Activated CD4-positive, alpha-beta T cell treated with anti-CD3 and anti-CD28 coated beads, Interleukin-2, amount 50 U/mL, for 4 hours (primary cell): ENCODE results near the gene CDH22.

Experiments used
- DNase-seq, 2 experiments: peaks; one replicate each; pipeline ENCODE4 v3.0.0-alpha.2; 2020

The CDH22 gene

DNA sequence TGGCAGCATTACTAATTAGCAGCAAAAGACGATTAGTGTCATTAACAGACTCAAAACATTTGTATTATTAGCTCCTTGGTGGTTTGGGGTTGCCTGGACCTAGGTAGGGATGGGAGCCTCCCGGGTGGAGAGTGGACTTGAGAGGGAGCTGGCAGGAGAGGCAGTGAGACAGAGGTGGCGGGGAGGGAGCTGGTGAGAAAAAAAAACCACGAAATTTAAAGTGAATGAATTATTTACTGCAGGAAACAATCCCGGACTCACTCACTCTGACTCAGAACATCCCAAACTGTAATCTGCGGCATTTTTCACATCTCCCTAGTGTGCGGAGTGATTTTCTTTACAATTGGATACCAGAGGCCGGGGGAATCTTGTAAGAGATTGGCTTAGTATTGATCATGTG, 14.3 kb upstream of the CDH22 start:
- no peak for DNase-seq

DNA sequence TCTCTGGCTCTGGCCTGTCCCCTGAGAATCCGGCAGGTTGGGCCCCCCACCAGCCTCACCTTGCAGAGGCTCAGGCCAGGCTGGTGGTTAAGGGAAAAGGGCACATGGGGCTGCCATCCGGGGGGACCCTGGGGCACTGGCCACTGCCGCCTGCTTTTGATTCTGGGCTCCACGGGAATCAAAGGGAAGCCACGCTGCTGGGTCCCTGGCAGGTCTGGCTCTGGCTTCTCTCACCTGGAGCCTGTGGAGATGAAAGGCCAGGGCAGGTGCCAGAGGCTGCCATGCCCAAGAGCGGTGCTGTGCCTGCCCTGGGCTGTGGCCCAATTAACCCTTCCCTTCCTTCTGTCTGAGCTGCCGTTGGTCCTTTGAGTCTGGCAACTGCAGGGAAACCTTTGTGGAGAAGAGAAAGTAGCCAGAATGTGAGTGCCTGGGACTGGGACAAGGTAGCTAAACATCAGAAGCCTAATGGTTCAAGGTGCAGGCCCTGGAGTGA, 9.4 kb upstream of the CDH22 start:
- no peak for DNase-seq

DNA sequence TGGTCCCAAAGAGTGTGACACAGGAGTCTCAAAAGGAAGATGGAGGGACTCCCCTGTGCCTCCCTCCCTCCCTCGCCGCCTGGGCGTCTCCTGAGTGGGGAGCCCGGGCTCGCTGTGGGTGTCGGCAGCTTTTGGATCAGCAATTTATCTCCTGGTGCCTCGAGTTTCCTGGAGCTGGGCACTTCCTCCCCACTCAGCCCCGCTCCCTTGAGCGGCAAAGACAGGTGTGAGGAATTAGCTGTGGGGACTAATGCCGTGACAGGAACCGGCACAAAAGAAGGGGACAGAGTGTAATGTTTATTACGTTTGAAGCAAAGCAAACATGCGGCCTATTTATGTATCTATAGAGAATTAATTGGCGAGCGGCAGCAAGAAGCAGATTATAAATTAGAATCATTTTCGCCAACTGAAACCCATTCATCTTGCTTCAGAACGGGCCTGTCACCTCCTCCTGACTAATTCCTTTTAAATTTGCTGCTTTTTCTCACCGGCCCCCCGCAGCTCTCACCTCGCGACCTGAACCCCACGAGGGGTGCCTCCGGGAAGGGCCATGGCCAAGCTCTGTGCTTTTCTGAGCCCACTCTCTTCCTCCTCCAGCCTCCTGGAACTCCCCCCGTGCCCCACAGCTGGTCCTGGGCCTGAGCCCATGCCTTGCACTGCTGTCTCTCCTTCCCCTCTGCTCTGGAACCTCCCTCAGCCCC, 8.8 kb upstream of the CDH22 start:
- no peak for DNase-seq

DNA sequence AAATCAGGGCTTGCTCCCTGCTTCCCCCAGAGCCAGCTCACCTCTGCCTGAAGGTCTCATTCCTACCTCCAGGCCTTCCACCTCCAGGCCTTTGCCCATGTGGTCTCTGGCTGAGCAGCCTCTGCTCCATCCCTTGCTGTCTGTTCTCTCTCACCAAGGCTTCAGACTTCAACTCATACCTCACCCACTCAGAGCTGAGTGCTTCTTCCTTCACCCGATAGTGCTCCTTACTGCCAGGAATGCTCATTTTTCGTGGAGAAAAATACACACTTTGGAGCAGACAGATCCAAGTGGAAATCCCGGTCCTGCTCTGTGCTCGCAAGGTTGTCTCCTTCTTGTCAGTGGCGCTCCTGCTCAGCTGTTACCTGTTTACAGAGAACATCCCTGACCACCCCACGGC, 7.0 kb upstream of the CDH22 start:
- no peak for DNase-seq

DNA sequence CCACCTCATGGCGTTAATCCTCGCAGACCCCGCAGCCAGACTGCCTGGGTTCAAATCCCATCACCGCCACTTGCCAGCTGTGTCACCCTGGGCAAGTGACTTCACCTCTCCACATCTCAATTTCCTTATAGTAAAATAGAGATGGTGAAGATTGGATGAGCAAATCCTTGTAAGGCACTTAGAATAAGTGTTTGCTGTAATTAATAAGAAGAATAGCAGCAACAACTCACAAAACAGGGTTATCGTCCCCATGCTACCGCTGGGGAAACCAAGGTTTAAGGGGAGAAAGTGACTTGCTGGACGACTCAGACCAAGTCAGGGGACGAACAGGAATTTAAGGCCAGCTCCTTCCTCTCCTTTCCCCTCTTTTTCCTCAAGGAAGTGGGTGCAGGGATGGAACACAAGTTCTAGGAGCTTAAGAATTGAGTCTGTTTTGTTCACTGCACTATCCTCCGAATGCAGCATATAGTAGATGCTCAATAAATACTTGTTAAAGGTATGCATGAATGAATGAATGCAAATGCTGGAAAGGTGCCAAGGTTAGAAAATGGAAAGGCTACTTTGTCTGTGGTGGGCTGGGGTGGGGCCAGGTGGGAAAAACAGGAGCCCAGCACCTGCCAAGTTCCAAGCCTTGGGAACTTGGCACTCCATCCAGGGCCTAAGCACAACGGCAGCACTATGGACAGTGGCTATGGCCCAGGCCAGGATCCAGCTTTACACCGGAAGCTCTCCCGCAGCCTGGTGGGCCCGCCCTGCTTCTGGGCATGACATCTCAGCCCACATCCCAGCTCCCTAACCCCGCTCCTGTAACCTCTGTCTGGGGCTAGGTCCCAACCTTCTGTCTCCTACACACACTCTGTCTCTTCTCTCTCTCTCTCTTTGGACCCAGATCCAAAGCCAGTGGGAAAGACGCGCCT, 4.9 kb upstream of the CDH22 start:
- no peak for DNase-seq

DNA sequence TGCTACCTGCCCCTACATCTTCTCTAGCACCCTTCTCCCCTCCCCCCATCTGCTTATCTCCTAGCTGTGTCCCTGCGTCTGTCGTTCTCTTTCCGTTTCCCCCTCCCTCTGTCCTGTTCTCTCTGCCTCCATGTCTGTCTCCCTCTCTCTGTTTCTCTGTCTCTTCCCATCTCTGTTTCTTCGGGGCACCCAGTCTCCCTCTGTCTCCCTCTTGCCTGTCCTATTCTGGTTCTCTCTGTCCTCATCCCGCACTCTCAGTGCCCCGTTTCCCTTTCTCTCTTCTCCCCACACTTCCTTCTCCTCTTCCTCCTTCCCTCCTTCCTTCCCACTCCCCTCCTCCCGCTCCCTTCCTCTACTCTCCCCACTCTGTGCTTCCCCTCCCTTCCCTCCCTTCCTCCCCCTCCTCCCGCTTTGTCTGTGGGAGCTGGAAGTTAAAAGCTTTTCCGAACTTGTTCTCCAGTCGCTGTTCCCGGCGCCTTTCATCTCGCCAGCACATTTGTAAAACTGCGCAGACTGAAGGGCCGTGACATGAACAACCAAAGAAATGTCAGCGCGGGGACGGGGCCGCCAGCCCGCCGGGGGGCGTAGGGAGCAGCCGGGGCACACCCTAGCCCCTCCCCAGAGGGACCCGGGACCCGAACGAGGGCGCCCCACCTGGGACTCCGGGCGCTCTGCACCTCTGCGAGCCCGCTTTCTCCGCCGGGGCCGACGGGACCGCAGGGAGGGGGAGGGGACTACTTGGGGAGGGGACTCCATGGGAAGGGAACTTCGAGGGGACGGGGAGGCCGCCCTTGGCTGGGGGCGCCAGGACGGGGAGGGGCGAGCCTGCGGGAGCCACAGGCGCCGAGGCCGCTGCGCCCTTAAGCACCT, 4.0 kb upstream of the CDH22 start:
- DNase-seq = no peak

DNA sequence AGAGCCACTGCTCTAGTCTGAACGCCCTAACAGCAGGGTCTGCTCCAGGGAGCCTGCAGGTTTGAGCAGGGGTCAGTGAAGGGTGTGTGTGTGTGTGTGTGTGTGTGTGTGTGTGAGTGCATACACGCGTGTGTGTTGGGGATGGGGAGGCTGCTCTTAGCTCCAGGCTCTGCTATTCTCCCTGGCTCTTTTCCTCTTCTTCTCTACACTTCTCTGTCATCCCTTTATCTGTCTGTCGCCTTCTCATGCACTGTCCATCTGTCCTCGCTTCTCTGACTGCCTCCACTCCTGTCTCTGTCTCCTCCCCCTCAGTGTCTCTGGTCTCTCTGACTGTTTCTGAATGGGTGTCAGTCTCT, 3.4 kb upstream of the CDH22 start:
- DNase-seq = no peak

DNA sequence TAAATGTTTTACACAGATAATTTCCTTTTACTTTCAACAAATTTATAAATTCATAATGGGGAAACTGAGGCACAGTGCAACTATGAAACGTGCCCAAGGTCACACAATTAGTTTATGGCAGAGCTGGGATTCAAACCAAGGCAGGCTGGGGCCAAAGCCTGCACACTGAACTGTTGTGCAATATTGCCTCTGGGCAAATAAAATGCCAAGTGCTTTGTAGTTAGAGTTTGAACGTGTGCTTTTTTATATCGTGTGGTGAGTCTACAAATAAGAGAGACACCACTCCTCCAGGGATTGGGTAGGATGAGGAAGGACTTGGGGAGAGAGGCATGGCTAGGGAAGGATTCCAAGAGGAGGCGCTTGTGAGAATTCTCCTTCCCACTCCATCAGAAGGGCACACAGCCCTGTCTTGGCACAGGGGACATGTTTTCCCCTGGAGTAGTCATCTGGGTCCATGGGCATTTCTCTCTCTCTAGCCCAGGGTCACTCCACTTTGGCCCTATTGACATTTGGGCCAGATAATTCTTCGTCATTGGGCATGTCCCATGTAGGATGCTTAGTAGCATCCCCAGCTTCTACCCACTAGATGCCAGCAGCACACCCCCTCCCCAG, 2.8 kb upstream of the CDH22 start:
- no peak for DNase-seq

DNA sequence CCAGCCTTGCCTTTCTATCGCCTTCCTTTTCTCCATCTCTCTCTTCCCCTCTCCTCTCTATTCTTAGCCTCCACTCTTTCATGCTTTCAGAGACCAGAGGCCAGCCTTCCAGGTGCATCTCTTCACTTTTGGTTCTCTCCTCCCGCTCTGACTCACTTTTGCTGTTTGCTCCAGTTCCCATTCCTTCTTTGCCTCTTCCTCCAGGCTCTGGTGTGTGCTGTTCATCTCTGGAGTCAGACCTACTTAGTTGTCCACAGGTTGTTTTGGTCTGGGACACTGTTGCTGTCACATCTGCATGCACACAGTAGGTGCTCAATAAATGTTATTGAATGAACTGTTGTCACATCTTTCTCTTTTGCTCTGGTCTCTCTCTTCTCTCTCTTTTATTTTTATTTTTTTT, 1.6 kb upstream of the CDH22 start:
- DNase-seq = no peak

DNA sequence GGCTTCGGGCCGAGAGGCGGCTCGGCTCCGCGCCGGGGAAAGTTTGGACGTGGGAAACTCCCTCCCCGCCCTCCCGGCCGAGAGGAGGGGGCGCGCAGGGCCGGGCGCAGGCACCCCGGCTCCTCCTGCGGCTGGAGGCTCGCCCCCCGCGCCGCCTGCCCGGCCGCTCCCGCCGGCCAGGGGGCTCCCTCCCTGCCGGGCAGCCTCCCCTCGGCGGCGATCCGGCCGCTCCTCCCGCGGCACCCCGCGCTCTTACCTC, 370 bp downstream of the CDH22 start:
- DNase-seq = no peak

DNA sequence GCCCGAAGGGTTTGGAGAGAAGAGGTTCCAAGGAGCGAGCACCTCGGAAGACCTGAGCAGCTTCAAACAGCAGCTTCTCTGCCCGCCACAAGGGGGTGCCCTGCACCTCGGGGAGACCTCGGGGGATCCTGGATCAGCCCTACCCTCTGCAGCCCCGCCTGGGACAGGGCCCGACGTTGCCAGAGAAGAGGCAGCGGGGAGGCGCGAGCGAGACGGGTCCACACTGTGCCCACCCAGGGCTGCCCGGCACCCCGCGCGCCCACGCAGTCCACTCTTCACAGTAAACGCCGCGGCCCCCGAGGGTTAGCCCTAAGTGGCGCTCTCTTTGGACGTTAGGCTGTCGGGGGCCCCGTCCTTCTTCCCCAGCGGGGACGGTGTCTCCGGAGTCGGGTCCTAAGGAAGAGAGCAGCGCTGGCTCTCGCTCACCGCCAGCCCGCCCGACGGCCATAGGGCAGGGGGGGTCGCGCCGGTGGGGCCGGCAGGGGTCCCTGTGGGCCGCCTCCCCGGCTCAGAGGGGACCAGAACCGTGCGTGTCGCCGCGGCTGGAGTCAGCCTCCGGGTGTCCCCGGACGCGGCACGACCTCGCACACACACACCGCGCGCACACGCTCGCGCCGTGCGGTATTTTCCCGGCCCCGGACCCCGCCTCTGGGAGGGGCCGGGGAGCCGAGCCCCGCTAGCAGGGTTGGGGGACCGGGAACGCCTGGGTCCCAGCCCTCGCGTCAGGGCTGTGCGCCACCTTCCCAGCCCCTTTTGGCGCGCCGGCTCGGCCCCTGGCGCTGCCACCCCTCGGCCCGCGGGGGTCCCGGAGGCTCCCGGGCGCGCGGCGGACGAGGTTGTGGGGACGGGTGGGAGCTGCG, 929 bp downstream of the CDH22 start:
- peak; percentile 63 to 67 for DNase-seq

DNA sequence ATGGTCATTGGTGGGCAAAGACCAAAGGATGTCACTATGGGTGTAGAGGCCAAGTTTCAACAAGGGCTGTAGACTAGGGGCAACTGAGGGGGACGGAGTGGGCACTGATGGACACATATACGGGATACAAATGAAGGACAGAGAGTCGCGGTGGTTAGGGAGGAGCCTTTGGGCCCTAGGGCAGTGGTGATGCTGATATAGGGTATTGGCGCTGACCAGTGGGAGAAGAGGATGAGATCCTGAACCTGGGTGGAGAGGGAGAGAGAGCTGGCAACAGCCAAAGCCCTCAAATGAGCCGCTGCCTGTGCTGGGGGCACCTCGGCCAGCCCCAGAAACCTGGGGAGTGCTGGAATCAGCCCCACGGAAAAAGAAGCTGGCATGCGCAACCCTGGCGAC, 1.6 kb downstream of the CDH22 start:
- no peak for DNase-seq

DNA sequence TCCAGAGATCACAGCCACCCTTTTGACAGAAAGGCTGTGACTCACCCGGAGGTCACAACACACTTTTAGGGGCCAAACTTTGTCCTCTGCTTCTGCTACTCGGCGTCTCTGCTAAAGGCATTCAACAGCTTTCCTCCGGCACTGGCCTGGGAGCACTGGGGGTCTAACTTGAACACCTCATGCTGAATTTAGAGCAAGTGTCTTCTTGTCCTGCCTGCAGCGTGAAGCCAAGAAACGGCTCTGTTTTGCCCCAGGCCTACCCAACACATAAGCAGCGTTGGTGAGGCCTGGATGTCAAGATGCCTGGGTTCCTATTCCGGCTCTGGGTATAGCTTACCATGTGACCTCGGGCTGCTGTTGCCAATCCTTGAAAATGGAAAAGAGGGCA, 2.3 kb downstream of the CDH22 start:
- no peak for DNase-seq

DNA sequence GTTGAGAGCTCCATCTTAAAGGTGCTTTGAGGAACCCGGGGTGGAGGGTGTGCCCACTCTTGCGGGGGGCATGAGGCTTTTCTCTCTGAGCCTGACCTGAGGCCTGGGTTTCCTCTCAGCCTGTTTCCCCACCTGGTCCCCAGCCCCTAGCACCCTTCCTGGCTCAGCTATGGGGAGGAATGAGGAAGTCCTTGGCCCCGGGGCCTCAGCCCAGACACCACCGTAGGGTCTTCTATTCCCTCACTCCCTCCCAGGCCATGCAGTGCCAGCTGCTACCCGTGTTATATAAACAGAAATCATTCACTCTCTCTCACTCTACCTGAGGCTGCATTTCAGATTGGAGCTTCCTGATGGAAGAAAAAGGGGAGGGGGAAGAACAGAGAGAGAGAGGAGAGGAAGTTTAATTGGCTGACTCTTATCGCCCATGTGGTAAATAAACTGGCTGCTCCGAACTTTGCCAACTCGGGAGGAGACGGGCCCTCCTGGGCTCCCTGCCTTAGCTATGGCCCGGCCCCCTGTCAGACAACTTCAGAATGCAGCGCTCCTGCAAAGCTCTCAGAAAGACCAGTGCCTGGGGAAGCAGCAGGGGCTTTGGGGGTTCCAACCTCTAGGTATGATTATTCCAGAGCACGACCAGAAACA, 2.8 kb downstream of the CDH22 start:
- DNase-seq = no peak

DNA sequence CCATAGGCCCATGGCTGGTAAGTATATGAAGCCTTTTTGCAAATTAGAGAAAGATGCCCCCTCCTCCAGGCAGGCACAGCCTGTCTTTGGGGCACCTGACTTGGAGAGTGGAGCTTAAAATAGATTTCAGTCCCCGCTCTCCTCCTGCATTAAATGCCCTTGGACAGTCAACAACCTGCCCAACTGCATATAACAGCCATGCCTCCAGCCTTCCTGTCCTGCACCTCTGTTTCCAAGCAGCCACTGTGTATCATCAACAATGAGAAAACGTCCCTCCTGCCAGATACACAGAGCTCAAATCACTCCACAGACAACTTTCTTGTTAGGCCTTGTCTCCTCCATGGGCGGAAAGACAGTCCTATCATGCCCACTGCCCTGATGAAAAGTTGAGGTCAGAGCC, 3.4 kb downstream of the CDH22 start:
- no peak for DNase-seq

DNA sequence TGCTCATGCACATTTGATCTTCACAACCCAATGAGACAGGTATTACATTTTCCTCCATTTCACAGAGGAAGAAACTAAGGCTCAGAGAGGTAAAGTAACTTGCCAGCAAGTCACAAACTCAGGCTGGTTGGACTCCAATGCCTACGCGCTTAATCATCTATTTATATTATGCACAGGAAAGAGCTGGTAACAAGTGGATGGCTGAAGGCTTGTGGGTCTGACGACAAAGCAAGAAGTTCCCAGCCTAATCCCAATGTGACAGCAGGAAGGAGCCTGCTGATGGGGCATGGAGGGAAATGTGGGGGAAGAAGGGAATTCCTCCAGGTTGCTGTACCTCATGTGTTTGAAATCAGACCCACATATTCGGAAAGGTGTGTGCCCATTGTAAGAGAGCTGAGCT, 3.9 kb downstream of the CDH22 start:
- no peak for DNase-seq

DNA sequence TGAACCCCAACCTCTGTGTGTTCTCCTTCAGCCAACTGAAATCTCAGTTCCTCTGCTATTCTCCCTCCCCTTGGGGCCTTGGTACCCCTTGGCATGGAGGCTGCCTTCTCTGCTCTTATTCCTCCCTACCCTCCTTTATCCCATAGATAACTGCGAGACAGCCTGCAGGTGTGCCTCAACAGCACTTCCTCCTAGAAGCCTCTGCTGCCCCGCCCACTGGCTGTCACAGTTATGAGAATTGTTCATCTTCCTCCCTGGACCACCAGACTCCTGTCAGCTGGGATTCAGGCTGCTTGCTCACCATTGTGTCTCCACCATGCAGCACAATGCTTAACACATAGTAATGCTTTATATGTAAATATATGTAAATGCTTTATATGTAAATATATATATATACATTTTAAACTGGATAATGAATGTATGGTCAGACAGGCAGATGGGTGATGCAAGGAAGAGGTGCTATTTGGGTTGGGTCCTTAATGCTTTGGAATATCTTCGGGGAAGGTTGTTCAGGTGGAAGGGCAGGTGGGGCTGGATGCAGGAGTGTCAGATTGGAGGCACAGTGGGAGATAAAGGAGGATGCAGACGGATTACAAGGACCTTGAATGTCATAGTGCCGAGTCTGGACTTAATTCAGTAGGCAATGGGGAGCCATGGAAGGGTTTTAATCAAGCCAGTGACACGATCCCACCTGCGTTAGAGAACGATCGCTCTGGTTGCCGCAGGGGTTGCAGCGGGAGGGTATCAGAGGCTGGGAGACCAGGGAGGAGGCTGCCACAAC, 4.9 kb downstream of the CDH22 start:
- no peak for DNase-seq

DNA sequence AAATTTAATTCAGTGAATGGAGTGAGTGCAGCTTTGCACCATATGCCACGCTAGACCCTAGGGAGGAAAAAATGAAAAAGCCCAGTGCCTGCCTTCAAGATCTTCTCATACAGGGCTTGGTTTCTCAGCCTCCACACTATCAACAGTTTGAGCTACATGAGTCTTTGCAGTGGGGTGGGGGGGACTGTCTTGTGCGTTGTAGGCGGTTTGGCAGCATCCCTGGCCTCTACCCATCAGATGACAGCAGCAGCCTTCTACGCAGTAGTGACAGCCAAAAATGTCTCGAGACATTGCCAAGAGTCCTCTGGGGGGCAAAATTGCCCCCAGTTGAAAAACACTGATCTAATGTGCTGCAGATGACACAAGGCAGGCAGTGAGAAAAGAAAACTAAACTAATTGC, 6.2 kb downstream of the CDH22 start:
- no peak for DNase-seq

DNA sequence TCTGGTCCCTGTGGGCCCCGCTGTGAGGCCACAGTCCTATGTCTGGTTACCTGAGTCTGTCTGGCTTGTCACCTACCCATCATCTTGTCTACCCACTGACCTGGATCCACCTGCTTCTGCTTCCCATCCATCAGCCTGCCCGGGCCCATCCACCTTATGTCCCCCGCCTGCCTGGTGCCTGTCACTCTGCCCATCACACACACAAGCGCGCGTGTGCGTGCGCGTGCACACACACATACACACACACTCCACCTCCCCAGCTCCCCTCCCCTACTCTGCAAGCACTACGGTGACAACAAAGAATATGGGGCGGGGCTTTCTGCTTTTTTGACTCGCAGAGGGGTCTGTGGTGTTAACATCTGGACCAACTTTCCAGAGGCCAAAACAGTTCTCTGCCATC, 8.0 kb downstream of the CDH22 start:
- no peak for DNase-seq

DNA sequence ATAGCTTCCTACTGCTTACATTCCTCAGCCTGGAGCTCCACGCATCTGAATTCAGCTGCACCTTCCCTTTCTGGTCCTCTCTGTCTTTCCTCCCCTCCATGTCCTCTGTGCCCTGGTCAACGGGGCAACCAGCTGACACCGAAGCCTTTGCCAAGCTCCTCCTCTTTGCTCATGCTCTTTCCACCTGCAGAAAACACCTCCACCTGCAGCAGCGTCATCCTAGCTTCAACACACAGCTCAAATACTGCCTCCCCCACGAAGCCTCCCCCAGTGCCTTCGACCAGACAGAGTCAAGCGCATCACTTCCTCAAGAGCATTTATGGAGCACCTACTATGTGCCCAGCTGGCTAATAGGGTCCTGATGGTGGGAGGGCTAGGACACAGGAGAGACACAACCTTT, 9.2 kb downstream of the CDH22 start:
- DNase-seq = no peak

DNA sequence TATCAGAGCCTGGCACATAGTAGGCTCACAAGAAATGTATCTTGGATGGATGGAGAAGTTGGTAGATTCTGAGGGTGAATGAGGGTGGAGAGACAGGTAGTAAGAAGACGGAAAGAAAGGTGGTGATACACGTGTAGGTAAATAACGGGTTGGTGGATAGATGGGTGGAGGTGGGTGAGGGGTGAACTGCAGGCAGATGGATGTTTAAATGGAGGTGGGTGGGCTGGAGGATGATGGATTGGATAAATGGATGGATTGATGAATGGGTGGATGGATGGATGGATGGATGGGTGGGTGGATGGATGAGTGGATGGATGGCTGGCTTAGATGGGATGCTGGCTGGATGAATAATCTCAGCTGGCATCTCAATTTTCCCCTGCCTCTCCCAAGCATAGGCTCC, 9.9 kb downstream of the CDH22 start:
- no peak for DNase-seq
